Measurements from ENCODE around the gene ZNF79. TPM values are rescaled to one million over a fixed set of nuclear protein-coding genes. Genes with fewer than 3 reads are reported as not detected.

ZNF79 gene
- total and polyA plus RNA-seq, 2 of the 8 experiments (the other 6 are each of a cell fraction or from before 2014, with no cell fraction given), result 2.4 to 7.4 TPM

DNA sequence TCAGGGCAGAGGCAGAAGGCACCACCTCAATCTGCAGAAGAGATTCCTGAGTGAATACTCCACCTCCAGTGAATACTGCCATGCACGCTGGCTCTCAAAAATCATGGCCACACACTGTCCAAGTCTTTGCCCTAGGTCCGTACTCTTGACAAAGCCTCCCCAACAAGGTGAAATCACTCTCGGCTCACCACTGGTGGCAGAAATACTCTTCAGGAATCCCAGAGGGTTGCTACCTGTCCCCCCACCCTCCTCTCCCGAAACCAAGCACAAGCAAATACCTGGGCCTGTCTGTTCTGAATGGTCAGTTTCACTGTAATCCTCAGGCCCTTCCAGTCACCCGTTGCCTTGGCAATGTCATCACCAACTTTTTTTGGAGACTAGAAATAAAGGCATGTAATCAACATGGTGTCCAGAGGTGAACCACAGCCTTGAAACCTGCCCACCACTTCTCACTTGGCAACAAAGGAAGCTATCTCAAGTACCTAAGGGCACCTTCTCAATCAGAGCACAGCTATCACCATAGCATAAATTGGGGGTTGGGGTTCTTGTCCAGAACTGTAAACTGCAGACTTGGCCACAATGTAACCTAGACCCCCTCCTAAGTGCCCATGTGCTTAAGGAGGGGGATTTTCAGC is 25.3 kb downstream of the ZNF79 start:
- no peak overlapping the region for H4K5ac ChIP-seq (ENCODE audit: insufficient read length, low read depth, low read length)
- peak overlapping the region; percentile 95 to 100 for H3K4me2 ChIP-seq (ENCODE audit: insufficient read depth in 1 of 2, low read depth in 2 of 2, low read length in 2 of 2)
- H2AFZ ChIP-seq (ENCODE audit: low read length), result no peak overlapping the region
- H3K56ac ChIP-seq (replicated peaks; ENCODE audit: insufficient read length, low read depth, low read length), result no peak overlapping the region
- peak overlapping the region; percentile 85 to 99 (median 88) for H3K4me3 ChIP-seq (ENCODE audit: extremely low read depth in 1 of 4, insufficient read depth in 2 of 4, low read depth in 3 of 4, low read length in 4 of 4)
- H2BK20ac ChIP-seq (ENCODE audit: low read length), result no peak overlapping the region
- no peak overlapping the region for H3K4ac ChIP-seq (replicated peaks; ENCODE audit: insufficient read length, low read depth, low read length)
- H3K9me3 ChIP-seq (ENCODE audit: insufficient read depth in 2 of 2, low read depth in 1 of 2, low read length in 1 of 2), result 0 out of 4 replicates have a peak, but pooled peaks cover 0 to 1% of the 10 kb centered on the region in 2 experiments
- H3K23ac ChIP-seq (ENCODE audit: insufficient read length), result no peak overlapping the region
- peaks cover 17 to 38% of the 10 kb centered on the region in 2 experiments for H3K79me2 ChIP-seq (ENCODE audit: control insufficient read depth in 1 of 2, insufficient read depth in 2 of 2, low read length in 2 of 2)
- peaks cover 36 to 63% (median 49%) of the 10 kb centered on the region in 4 experiments for H3K36me3 ChIP-seq (ENCODE audit: control insufficient read depth in 2 of 4, insufficient read depth in 4 of 4, low read length in 3 of 4)
- no peak overlapping the region for H2BK12ac ChIP-seq (ENCODE audit: low read depth, low read length)
- no peak overlapping the region for H3K14ac ChIP-seq (ENCODE audit: insufficient read length)
- H3K9ac ChIP-seq (replicated peaks in 1 of 4; ENCODE audit: extremely low read depth in 1 of 4, low read depth in 3 of 4, low read length in 3 of 4), result peak overlapping the region; percentile 92 to 99 (median 98)
- WGBS, 2 experiments (ENCODE audit: extremely low coverage in 1 of 2, insufficient coverage in 1 of 2, insufficient read length in 1 of 2, insufficient replicate concordance in 2 of 2, low coverage in 1 of 2, low lambda C conversion rate in 2 of 2, missing lambda C conversion rate in 1 of 2), result 66% methylated on average over 5 of the region's 5 CpGs; no CpG with 5 or more reads in 1 of the 2 experiments
- H4K20me1 ChIP-seq (replicated peaks in 1 of 2; ENCODE audit: control insufficient read depth in 1 of 2, insufficient read depth in 2 of 2, low read length in 2 of 2), result peaks cover 20 to 27% of the 10 kb centered on the region in 2 experiments
- no peak overlapping the region for H4K91ac ChIP-seq (replicated peaks; ENCODE audit: insufficient read length, low read length)
- peaks cover 19% of the 10 kb centered on the region for H3K23me2 ChIP-seq (ENCODE audit: low read depth, low read length)
- no peak overlapping the region for H2AK5ac ChIP-seq (ENCODE audit: low read depth, low read length)
- peak overlapping the region; percentile 73; the same call in 1 of the 2 replicates for H2BK5ac ChIP-seq (ENCODE audit: low read depth, low read length)
- H3K27ac ChIP-seq (ENCODE audit: low read depth, low read length), result peak overlapping the region; percentile 56
- peaks cover 0 to 6% (median 4%) of the 10 kb centered on the region in 4 experiments; a peak in 4 of 7 replicates for H3K4me1 ChIP-seq (replicated peaks in 1 of 4; ENCODE audit: control insufficient read depth in 3 of 4, insufficient read depth in 4 of 4, low read length in 3 of 4)
- no peak overlapping the region for H4K8ac ChIP-seq (ENCODE audit: extremely low read depth, insufficient read depth, low read length)
- H2BK15ac ChIP-seq (ENCODE audit: low read length), result no peak overlapping the region
- TF ChIP-seq JUN (IDR thresholded peaks at IDR 0.05; ENCODE audit: low read depth, low read length) (no peak), BCL11A (IDR thresholded peaks at IDR 0.05; ENCODE audit: low read depth in 2 of 2, low read length in 2 of 2) (no peak), BRCA1 (IDR thresholded peaks at IDR 0.05; ENCODE audit: low read depth, low read length) (no peak), TAF7 (optimal IDR thresholded peaks at IDR 0.05; ENCODE audit: borderline replicate concordance, low read depth, low read length) (peak; percentile 71), SAP30 (IDR thresholded peaks at IDR 0.05; ENCODE audit: insufficient read depth, insufficient replicate concordance, low read length) (peak; percentile 27), POLR2AphosphoS5 (IDR thresholded peaks at IDR 0.05; ENCODE audit: low read depth, low read length) (peak; percentile 19; the same call in 1 of the 2 replicates), POLR2A (IDR thresholded peaks at IDR 0.05; ENCODE audit: control extremely low read depth in 1 of 2, low read depth in 2 of 2, low read length in 2 of 2) (peak in 1 of 2 experiments; percentile 65; a peak in 1 of 3 replicates), POU5F1 (IDR thresholded peaks at IDR 0.05; ENCODE audit: low read depth, low read length) (no peak)
- H3K27me3 ChIP-seq (replicated peaks in 1 of 4; ENCODE audit: control insufficient read depth in 3 of 4, extremely low read depth in 1 of 4, insufficient read depth in 3 of 4, low read length in 3 of 4), result no peaks in the 10 kb centered on the region
- POLR2A ChIA-PET (ENCODE audit: partially characterized antibody), result interaction anchor here (0.7 to 9.0 kb wide), 30 partner anchors 9 to 474 kb away, joined by 3 to 125 read pairs (median 6); partner anchors contain the start of genes SLC2A8, TTC16 and ZNF79
- CTCF ChIA-PET (ENCODE audit: partially characterized antibody), result interaction anchor here (1.2 kb wide), 1 partner anchor 78 kb away, joined by 3 read pairs; no protein-coding TSS in a partner anchor
- no peak overlapping the region for H2BK120ac ChIP-seq (replicated peaks; ENCODE audit: low read depth, low read length)
- FAIRE-seq, result no peak
- H3K18ac ChIP-seq (ENCODE audit: extremely low read depth, low read length), result no peak overlapping the region
- no peak for DNase-seq (ENCODE audit: low read depth in 1 of 2, low spot score in 2 of 2)
- peaks cover 7% of the 10 kb centered on the region; the same call in 1 of the 2 replicates for H3K79me1 ChIP-seq (ENCODE audit: low read depth, low read length)

Measured in H1 (cell line).